H1 (cell line): ENCODE measurements around the gene DLG4. TPM values are rescaled to one million over a fixed set of nuclear protein-coding genes. Genes with fewer than 3 reads are reported as not detected.

Source experiments
- CTCF ChIA-PET: fragments of 300-600 bp; sonication (Branson Sonifier 250); formaldehyde crosslinking; loops from one replicate; lab custom pipeline; 2021; ENCODE audit not compliant: partially characterized antibody; lab: Charles Lee
- POLR2A ChIA-PET: fragments of 300-600 bp; sonication (Branson Sonifier 250); formaldehyde crosslinking; loops from one replicate; lab custom pipeline; 2021; ENCODE audit warnings: inconsistent platforms; ENCODE audit not compliant: partially characterized antibody; lab: Charles Lee
- DNase-seq, 2 experiments: peaks; one replicate each; pipeline versions ENCODE4 v3.0.0 to v3.0.0-alpha.2; 2010 to 2022; ENCODE audit warnings: low spot score in 2 of 2, low read depth in 1 of 2, mixed read lengths in 1 of 2
- FAIRE-seq: peaks from 2 replicates; lab custom pipeline; 2011; peaks lifted over from hg19 to GRCh38; lab: Jason Lieb, UNC
- H2AFZ ChIP-seq: 2 replicates; pipeline ENCODE4 v1.8.1; 2012; ENCODE audit warnings: low read length, inconsistent platforms
- H2AK5ac ChIP-seq: 2 replicates; pipeline ENCODE4 v1.6.1; 2013; ENCODE audit warnings: low read depth, low read length
- H2BK120ac ChIP-seq: replicated peaks from 2 replicates; pipeline ENCODE3; 2013; ENCODE audit warnings: low read depth, low read length, inconsistent platforms
- H2BK12ac ChIP-seq: 2 replicates; pipeline ENCODE4 v1.6.1; 2013; ENCODE audit warnings: low read depth, low read length
- H2BK15ac ChIP-seq: 2 replicates; pipeline ENCODE4 v1.6.1; 2013; ENCODE audit warnings: low read length
- H2BK20ac ChIP-seq: 2 replicates; pipeline ENCODE4 v1.6.1; 2013; ENCODE audit warnings: low read length
- H2BK5ac ChIP-seq: 2 replicates; pipeline ENCODE4 v1.6.1; 2013; ENCODE audit warnings: low read depth, low read length
- H3K14ac ChIP-seq: 2 replicates; pipeline ENCODE4 v1.6.1; 2013; ENCODE audit warnings: inconsistent platforms; ENCODE audit not compliant: insufficient read length
- H3K18ac ChIP-seq: 2 replicates; pipeline ENCODE4 v1.6.1; 2013; ENCODE audit warnings: low read length; ENCODE audit errors: extremely low read depth
- H3K23ac ChIP-seq: 2 replicates; pipeline ENCODE4 v1.6.1; 2013; ENCODE audit warnings: inconsistent platforms; ENCODE audit not compliant: insufficient read length
- H3K23me2 ChIP-seq: 2 replicates; pipeline ENCODE4 v1.6.1; 2013; ENCODE audit warnings: low read depth, low read length
- H3K27ac ChIP-seq: 2 replicates; pipeline ENCODE4 v1.6.1; 2011; ENCODE audit warnings: low read depth, low read length, inconsistent platforms
- H3K27me3 ChIP-seq, 4 experiments: replicated peaks in 1 of 4; 1 replicate in 1 of 4; 2 replicates in 3 of 4; pipeline versions ENCODE4 v1.6.1 to v1.8.1; 2011 to 2013; ENCODE audit warnings: low read length in 3 of 4, mild to moderate bottlenecking in 3 of 4, inconsistent platforms in 2 of 4, mixed read lengths in 2 of 4, moderate library complexity in 1 of 4; ENCODE audit not compliant: control insufficient read depth in 3 of 4, insufficient read depth in 3 of 4; ENCODE audit errors: extremely low read depth in 1 of 4
- H3K36me3 ChIP-seq, 4 experiments: 2 replicates each; pipeline versions ENCODE4 v1.6.1 to v1.8.1; 2011 to 2013; ENCODE audit warnings: mild to moderate bottlenecking in 4 of 4, low read length in 3 of 4, moderate library complexity in 2 of 4, control low read depth in 1 of 4, inconsistent platforms in 1 of 4; ENCODE audit not compliant: insufficient read depth in 4 of 4, control insufficient read depth in 2 of 4
- H3K4ac ChIP-seq: replicated peaks from 2 replicates; pipeline ENCODE3; 2013; ENCODE audit warnings: low read length, low read depth, mixed read lengths, inconsistent platforms; ENCODE audit not compliant: insufficient read length
- H3K4me1 ChIP-seq, 4 experiments: replicated peaks in 1 of 4; 1 replicate in 1 of 4; 2 replicates in 3 of 4; pipeline versions ENCODE4 v1.6.1 to v1.8.1; 2011 to 2013; ENCODE audit warnings: low read length in 3 of 4, inconsistent platforms in 2 of 4, mixed read lengths in 1 of 4; ENCODE audit not compliant: insufficient read depth in 4 of 4, control insufficient read depth in 3 of 4
- H3K4me2 ChIP-seq, 2 experiments: 2 replicates each; pipeline versions ENCODE4 v1.6.1 to v1.8.1; 2011 to 2013; ENCODE audit warnings: low read depth in 2 of 2, low read length in 2 of 2, control low read depth in 1 of 2, inconsistent platforms in 1 of 2, mild to moderate bottlenecking in 1 of 2; ENCODE audit not compliant: insufficient read depth in 1 of 2
- H3K4me3 ChIP-seq, 4 experiments: fragments of 200-600, 300-600 bp in 1 of 4; sonication (generic), shearing (Covaris generic), sonication (Bioruptor Twin) in 1 of 4; 2 replicates each; pipeline versions ENCODE4 v1.5.1 to v1.8.1; 2011 to 2016; ENCODE audit warnings: low read length in 4 of 4, low read depth in 3 of 4, control low read depth in 2 of 4, inconsistent platforms in 2 of 4, mild to moderate bottlenecking in 2 of 4, mixed read lengths in 1 of 4, moderate library complexity in 1 of 4; ENCODE audit not compliant: insufficient read depth in 2 of 4; ENCODE audit errors: extremely low read depth in 1 of 4
- H3K56ac ChIP-seq: replicated peaks from 2 replicates; pipeline ENCODE3; 2013; ENCODE audit warnings: low read depth, mild to moderate bottlenecking, mixed read lengths, low read length, inconsistent platforms; ENCODE audit not compliant: insufficient read length
- H3K79me1 ChIP-seq: 2 replicates; pipeline ENCODE4 v1.6.1; 2013; ENCODE audit warnings: low read depth, low read length, control low read depth
- H3K79me2 ChIP-seq, 2 experiments: 2 replicates each; pipeline versions ENCODE4 v1.6.1 to v1.8.1; 2012 to 2013; ENCODE audit warnings: low read length in 2 of 2, mild to moderate bottlenecking in 2 of 2, inconsistent platforms in 1 of 2; ENCODE audit not compliant: insufficient read depth in 2 of 2, control insufficient read depth in 1 of 2
- H3K9ac ChIP-seq, 4 experiments: replicated peaks in 1 of 4; 1 replicate in 1 of 4; 2 replicates in 3 of 4; pipeline versions ENCODE4 v1.6.1 to v1.8.1; 2011 to 2013; ENCODE audit warnings: low read depth in 3 of 4, low read length in 3 of 4, control low read depth in 2 of 4, mild to moderate bottlenecking in 2 of 4, moderate library complexity in 2 of 4, inconsistent platforms in 1 of 4; ENCODE audit errors: extremely low read depth in 1 of 4
- H3K9me3 ChIP-seq, 2 experiments: 2 replicates each; pipeline versions ENCODE4 v1.6.1 to v1.8.1; 2012 to 2013; ENCODE audit warnings: mild to moderate bottlenecking in 2 of 2, moderate library complexity in 2 of 2, control low read depth in 1 of 2, inconsistent platforms in 1 of 2, low read depth in 1 of 2, low read length in 1 of 2, mixed read lengths in 1 of 2; ENCODE audit not compliant: insufficient read depth in 2 of 2
- H4K20me1 ChIP-seq, 2 experiments: replicated peaks in 1 of 2; 2 replicates each; pipeline versions ENCODE3 to v1.8.1; 2011 to 2013; ENCODE audit warnings: inconsistent platforms in 2 of 2, low read length in 2 of 2, mild to moderate bottlenecking in 1 of 2; ENCODE audit not compliant: insufficient read depth in 2 of 2, control insufficient read depth in 1 of 2
- H4K5ac ChIP-seq: 2 replicates; pipeline ENCODE4 v1.6.1; 2013; ENCODE audit warnings: low read length, low read depth, mixed read lengths, inconsistent platforms; ENCODE audit not compliant: insufficient read length
- H4K8ac ChIP-seq: 2 replicates; pipeline ENCODE4 v1.8.0; 2013; ENCODE audit warnings: mild to moderate bottlenecking, moderate library complexity, low read length, inconsistent platforms; ENCODE audit not compliant: insufficient read depth; ENCODE audit errors: extremely low read depth
- H4K91ac ChIP-seq: replicated peaks from 2 replicates; pipeline ENCODE3; 2013; ENCODE audit warnings: low read length, mixed read lengths, inconsistent platforms; ENCODE audit not compliant: insufficient read length
- CBX5 ChIP-seq: fragments of 300-800, 300-1000 bp; sonication (generic); IDR thresholded peaks from 2 replicates; pipeline ENCODE4 v1.7.1; 2016; ENCODE audit warnings: antibody characterized with exemption, low read length, low read depth
- CHD1 ChIP-seq: IDR thresholded peaks from 2 replicates; pipeline ENCODE4 v1.6.1; 2012; ENCODE audit warnings: low read depth, low read length, improper control_type of control experiment
- E2F6 ChIP-seq: IDR thresholded peaks from 2 replicates; pipeline ENCODE4 v1.6.1; 2012; ENCODE audit warnings: inconsistent platforms
- GTF2F1 ChIP-seq: IDR thresholded peaks from 2 replicates; pipeline ENCODE4 v1.6.1; 2012; ENCODE audit warnings: low read depth, low read length, improper control_type of control experiment, borderline replicate concordance
- NANOG ChIP-seq: IDR thresholded peaks from 2 replicates; pipeline ENCODE4 v1.6.1; 2011; ENCODE audit warnings: low read length, low read depth, mild to moderate bottlenecking, inconsistent platforms; ENCODE audit not compliant: insufficient read depth, poor library complexity, severe bottlenecking
- POLR2AphosphoS5 ChIP-seq: IDR thresholded peaks from 2 replicates; pipeline ENCODE4 v1.6.1; 2011; ENCODE audit warnings: low read depth, low read length
- SAP30 ChIP-seq: fragments of 300-600 bp; sonication (generic); IDR thresholded peaks from 2 replicates; pipeline ENCODE4 v1.7.1; 2012; ENCODE audit warnings: low read length, moderate library complexity, mild to moderate bottlenecking, inconsistent platforms; ENCODE audit not compliant: insufficient read depth, insufficient replicate concordance
- SUZ12 ChIP-seq: fragments of 200-600 bp; sonication (generic); IDR thresholded peaks from 2 replicates; pipeline ENCODE4 v1.6.1; 2012; ENCODE audit warnings: mild to moderate bottlenecking, inconsistent platforms, low read length, moderate library complexity, mixed read lengths
- TAF7 ChIP-seq: optimal IDR thresholded peaks from 2 replicates; pipeline ENCODE3; 2011; ENCODE audit warnings: low read depth, mild to moderate bottlenecking, inconsistent platforms, low read length, moderate library complexity, borderline replicate concordance
- WGBS, 2 experiments: shearing (Covaris generic) in 1 of 2; methylation state at CpG; one replicate each; pipeline versions ENCODE4 v1.1.6 to v1.1.7; 2013 to 2015; ENCODE audit warnings: low lambda C conversion rate in 2 of 2, mixed read lengths in 2 of 2, inconsistent platforms in 1 of 2, low coverage in 1 of 2, missing lambda C conversion rate in 1 of 2; ENCODE audit not compliant: insufficient replicate concordance in 2 of 2, insufficient coverage in 1 of 2, insufficient read length in 1 of 2; ENCODE audit errors: extremely low coverage in 1 of 2, missing lambda C conversion rate in 1 of 2; 5-methylcytosine and 5-hydroxymethylcytosine counted together
- polyA plus RNA-seq, 7 experiments: library from polyadenylated mRNA; depleted of rRNA in 3 of 7; stranded (reverse) in 5 of 7; unstranded in 2 of 7; fragments of >200 nt in 5 of 7; fragments of 200-250 nt in 2 of 7; gene quantifications; 1 replicate in 5 of 7; 2 replicates in 1 of 7; 4 replicates in 1 of 7; pipeline versions ENCODE4 v1.2.1 to v1.2.3, GENCODE V29; 2011 to 2013; ENCODE audit warnings: missing spikeins in 2 of 7, mixed read lengths in 2 of 7
- total RNA-seq: library from RNA; stranded (reverse); fragmentation: NEBNext Ultra II Directional; extraction: Animal tissue kit (Norgen Biotek cat#: 25700); gene quantifications from 2 replicates; pipeline ENCODE4 v1.2.1, GENCODE V29; 2021

Gene DLG4
- total and polyA plus RNA-seq, 2 of the 8 experiments (the other 6 are each of a cell fraction or from before 2014, with no cell fraction given): 18.9 to 45.9 TPM

GRCh38 chr17:7137171-7137943, 82.3 kb downstream of the DLG4 start:
- Histone ChIP-seq H2AK5ac (no peak overlapping the region), H3K4me1 (peaks cover 0 to 29% (median 16%) of the 10 kb centered on the region in 4 experiments; a peak in 6 of 7 replicates), H2BK15ac (no peak overlapping the region), H3K23me2 (no peaks in the 10 kb centered on the region), H3K4me3 (no peak overlapping the region), H3K79me2 (no peaks in the 10 kb centered on the region), H3K9ac (no peak overlapping the region), H3K4me2 (no peak overlapping the region), H3K4ac (no peak overlapping the region), H3K23ac (no peak overlapping the region), H4K20me1 (no peaks in the 10 kb centered on the region), H2BK20ac (no peak overlapping the region), H3K18ac (no peak overlapping the region; the same call in 1 of the 2 replicates), H4K5ac (no peak overlapping the region), H3K14ac (no peak overlapping the region), H2BK120ac (no peak overlapping the region), H3K56ac (no peak overlapping the region), H2BK12ac (no peak overlapping the region), H3K27ac (no peak overlapping the region), H4K8ac (no peak overlapping the region), H3K79me1 (no peaks in the 10 kb centered on the region), H2BK5ac (no peak overlapping the region), H3K9me3 (no peaks in the 10 kb centered on the region), H3K36me3 (no peaks in the 10 kb centered on the region), H3K27me3 (no peaks in the 10 kb centered on the region; a peak in 1 of 7 replicates), H4K91ac (peak overlapping the region; percentile 31), H2AFZ (no peak overlapping the region)
- WGBS, 2 experiments: 83% methylated on average over 13 of the region's 13 CpGs; no CpG with 5 or more reads in 1 of the 2 experiments
- FAIRE-seq (no peak), DNase-seq (no peak)
- ChIA-PET POLR2A (interaction anchor here (1.0 to 1.4 kb wide), 4 partner anchors 28 to 91 kb away, joined by 3 to 5 read pairs (median 4); no protein-coding TSS in a partner anchor), CTCF (interaction anchor here (0.6 to 17.7 kb wide), 31 partner anchors 9 to 433 kb away, joined by 3 to 434 read pairs (median 4); partner anchors contain the start of genes ASGR1, ASGR2, SLC16A11 and SLC16A13)
- TF ChIP-seq SUZ12: no peak
- TF ChIP-seq POLR2AphosphoS5: no peak
- no peak for TF ChIP-seq SAP30
- TF ChIP-seq GTF2F1: no peak
- no peak for TF ChIP-seq E2F6
- no peak for TF ChIP-seq CBX5
- no peak for TF ChIP-seq CHD1
- no peak for TF ChIP-seq NANOG
- TF ChIP-seq TAF7: no peak
